Stimulated activated CD4-positive, alpha-beta T cell treated with anti-CD3 and anti-CD28 coated beads, Interleukin-15, amount 100 ng/mL, for 1 hour (primary cell): ENCODE measurements around the gene SLC39A8.
"Not testable (repeated sequence)": the region's sequence is repeated elsewhere in the genome, so short reads cannot be mapped to it uniquely, and the experiment has no call there.

Source experiments
- DNase-seq, 2 donors: peaks; one replicate each; pipeline ENCODE4 v3.0.0-alpha.2; 2020; ENCODE audit warnings: low read depth in 1 of 2, low spot score in 1 of 2

SLC39A8 gene

GRCh38 chr4:102301167-102301566, 44.1 kb downstream of the SLC39A8 start:
- DNase-seq, result no peak

GRCh38 chr4:102299354-102300107, 45.8 kb downstream of the SLC39A8 start:
- DNase-seq, result no peak

GRCh38 chr4:102298716-102299115, 46.6 kb downstream of the SLC39A8 start:
- no peak for DNase-seq

GRCh38 chr4:102295153-102295862, 50.0 kb downstream of the SLC39A8 start:
- DNase-seq, result no peak

GRCh38 chr4:102288497-102288896, 56.8 kb downstream of the SLC39A8 start:
- DNase-seq, result no peak

- no peak for DNase-seq
Measured at GRCh38 chr4:102285831-102286230, 59.5 kb downstream of the SLC39A8 start.

GRCh38 chr4:102281171-102281839, 64.0 kb downstream of the SLC39A8 start:
- DNase-seq, result no peak

- DNase-seq, result not testable (repeated sequence)
Measured at GRCh38 chr4:102273317-102273716, 72.0 kb downstream of the SLC39A8 start.

- no peak for DNase-seq
Measured at GRCh38 chr4:102272318-102272717, 73.0 kb downstream of the SLC39A8 start.

GRCh38 chr4:102268355-102268754, 76.9 kb downstream of the SLC39A8 start:
- no peak for DNase-seq

GRCh38 chr4:102263024-102263787, 82.1 kb downstream of the SLC39A8 start:
- DNase-seq, result no peak

- no peak for DNase-seq
Measured at GRCh38 chr4:102259702-102260101, 85.6 kb downstream of the SLC39A8 start.

- no peak for DNase-seq
Measured at GRCh38 chr4:102259081-102259480, 86.2 kb downstream of the SLC39A8 start.

GRCh38 chr4:102256321-102256720, 89.0 kb downstream of the SLC39A8 start:
- no peak for DNase-seq

- no peak for DNase-seq
Measured at GRCh38 chr4:102253860-102254259, 91.4 kb downstream of the SLC39A8 start.

- DNase-seq, result no peak
Measured at GRCh38 chr4:102252171-102252570, 93.1 kb downstream of the SLC39A8 start.

GRCh38 chr4:102250341-102250740, 94.9 kb downstream of the SLC39A8 start:
- no peak for DNase-seq

- no peak for DNase-seq
Measured at GRCh38 chr4:102247041-102247440, 98.2 kb downstream of the SLC39A8 start.

GRCh38 chr4:102246416-102246815, 98.9 kb downstream of the SLC39A8 start:
- no peak for DNase-seq

GRCh38 chr4:102244878-102245535, 100.3 kb downstream of the SLC39A8 start:
- no peak for DNase-seq

GRCh38 chr4:102243296-102243695, 102.0 kb downstream of the SLC39A8 start:
- DNase-seq, result not testable (repeated sequence)
